GM19468 (cell line): Measurements from ENCODE around the gene PSMG4.
"Not testable (repeated sequence)": the region's sequence is repeated elsewhere in the genome, so short reads cannot be mapped to it uniquely, and the experiment has no call there.

Experiments
- ATAC-seq: cut with Tn5 transposase; IDR thresholded peaks from one replicate; pipeline ENCODE4 v1.9.1; 2021; ENCODE audit warnings: mild to moderate bottlenecking, moderate library complexity, moderate number of reproducible peaks; ENCODE audit not compliant: unreplicated experiment; ENCODE audit errors: extremely low read depth

PSMG4 gene

GRCh38 chr6:3229566-3230178 lies 29.1 kb upstream of the PSMG4 start:
- no peak for ATAC-seq

GRCh38 chr6:3230256-3230882 lies 28.4 kb upstream of the PSMG4 start:
- no peak for ATAC-seq

- ATAC-seq: no peak
These were observed 27.9 kb upstream of the PSMG4 start for GRCh38 chr6:3230900-3231246.

- no peak for ATAC-seq
These were observed 27.3 kb upstream of the PSMG4 start for GRCh38 chr6:3231247-3232016.

GRCh38 chr6:3232017-3232945 lies 26.5 kb upstream of the PSMG4 start:
- ATAC-seq: no peak

GRCh38 chr6:3233321-3233720 lies 25.4 kb upstream of the PSMG4 start:
- ATAC-seq: no peak

GRCh38 chr6:3233904-3234303 lies 24.8 kb upstream of the PSMG4 start:
- ATAC-seq: no peak

GRCh38 chr6:3235486-3235885 lies 23.3 kb upstream of the PSMG4 start:
- ATAC-seq: no peak

GRCh38 chr6:3236005-3236404 lies 22.7 kb upstream of the PSMG4 start:
- ATAC-seq: no peak

- no peak for ATAC-seq
These were observed 20.7 kb upstream of the PSMG4 start for GRCh38 chr6:3237761-3238662.

- ATAC-seq: no peak
These were observed 19.5 kb upstream of the PSMG4 start for GRCh38 chr6:3239110-3239830.

- ATAC-seq: no peak
These were observed 18.2 kb upstream of the PSMG4 start for GRCh38 chr6:3240595-3240994.

GRCh38 chr6:3241745-3242144 lies 17.0 kb upstream of the PSMG4 start:
- not testable (repeated sequence) for ATAC-seq

- no peak for ATAC-seq
These were observed 16.0 kb upstream of the PSMG4 start for GRCh38 chr6:3242768-3243167.

GRCh38 chr6:3244003-3244831 lies 14.5 kb upstream of the PSMG4 start:
- ATAC-seq: no peak

- ATAC-seq: not testable (repeated sequence)
These were observed 13.9 kb upstream of the PSMG4 start for GRCh38 chr6:3244832-3245161.

GRCh38 chr6:3245216-3245615 lies 13.5 kb upstream of the PSMG4 start:
- no peak for ATAC-seq
